Measurements from ENCODE around the gene VGLL4. TPM values are rescaled to one million over a fixed set of nuclear protein-coding genes. Genes with fewer than 3 reads are reported as not detected.
A peak's percentile ranks its signal among the peaks of the same experiment; 100 is the strongest.
"Not testable (repeated sequence)": the region's sequence is repeated elsewhere in the genome, so short reads cannot be mapped to it uniquely, and the experiment has no call there.

The VGLL4 gene
- total RNA-seq, 2 experiments from 2014 or later, result 34.2 to 35.5 TPM

DNA sequence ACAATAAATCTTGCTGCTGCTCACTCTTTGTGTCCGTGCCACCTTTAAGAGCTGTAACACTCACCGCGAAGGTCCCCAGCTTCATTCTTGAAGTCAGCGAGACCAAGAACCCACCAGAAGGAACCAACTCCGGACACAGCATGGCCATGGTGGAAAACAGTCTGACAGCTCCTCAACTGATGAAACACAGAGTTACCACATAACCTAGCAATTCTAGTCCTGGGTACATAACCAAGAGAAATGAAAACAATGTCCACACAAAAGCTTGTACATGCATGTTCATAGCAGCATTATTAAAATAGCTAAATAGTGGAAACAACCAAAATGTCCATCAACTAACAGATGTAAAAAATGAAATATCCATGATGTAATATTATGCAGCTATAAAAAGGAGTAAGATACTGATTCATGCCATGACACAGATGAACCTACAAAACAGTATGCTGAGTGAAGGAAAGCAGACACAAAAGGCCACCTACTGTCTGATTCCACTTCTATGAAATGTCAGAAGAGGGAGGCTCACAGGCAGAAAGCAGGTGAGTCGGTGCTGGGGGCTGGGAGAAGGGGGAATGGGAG, 36.8 kb downstream of the VGLL4 start:
- no peak for DNase-seq
- CTCF ChIA-PET, result interaction anchor here (1.3 to 1.6 kb wide), 3 partner anchors 9 to 45 kb away, joined by 4 to 6 read pairs (median 6); no protein-coding TSS in a partner anchor
- POLR2A ChIA-PET, result no interaction called here
- no peaks in the 10 kb centered on the region for H3K9me3 Mint-ChIP-seq
- H3K4me3 Mint-ChIP-seq, result no peak overlapping the region
- no peaks in the 10 kb centered on the region for H3K27me3 Mint-ChIP-seq
- H3K4me1 Mint-ChIP-seq, result peaks cover 23% of the 10 kb centered on the region
- H3K27ac Mint-ChIP-seq, result no peak overlapping the region
- peaks cover 21% of the 10 kb centered on the region for H3K36me3 Mint-ChIP-seq (ENCODE audit: low read depth)

DNA sequence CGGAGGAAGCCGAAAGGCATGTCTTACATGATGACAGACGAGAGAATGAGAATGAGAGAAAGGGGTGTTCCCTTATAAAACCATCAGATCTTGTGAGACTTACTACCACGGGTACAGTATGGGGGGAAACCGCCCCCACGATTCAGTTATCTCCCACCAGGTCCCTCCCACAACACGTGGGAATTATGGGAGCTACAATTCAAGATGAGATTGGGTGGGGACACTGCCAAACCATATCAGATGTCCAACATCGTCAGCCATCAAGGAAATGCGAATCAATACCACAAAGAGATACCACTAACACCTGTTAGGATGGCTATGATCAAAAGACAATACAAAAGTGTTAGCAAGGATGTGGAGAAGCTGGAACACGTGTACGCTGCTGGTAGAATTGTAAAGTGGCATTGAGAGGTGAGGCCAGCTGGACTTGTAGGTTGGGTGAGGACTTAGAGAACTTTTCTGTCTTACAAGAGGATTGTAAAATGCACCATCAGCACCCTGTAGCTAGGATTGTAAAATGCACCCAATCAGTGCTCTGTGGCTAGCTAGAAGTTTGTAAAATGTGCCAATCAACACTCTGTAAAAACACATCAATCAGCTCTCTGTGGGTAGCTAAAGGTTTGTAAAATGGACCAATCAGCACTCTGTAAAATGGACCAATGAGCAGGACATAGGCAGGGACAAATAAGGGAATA, 37.5 kb downstream of the VGLL4 start:
- peaks cover 25% of the 10 kb centered on the region for H3K36me3 Mint-ChIP-seq (ENCODE audit: low read depth)
- H3K27me3 Mint-ChIP-seq, result no peaks in the 10 kb centered on the region
- DNase-seq, result no peak
- no peak overlapping the region for H3K4me3 Mint-ChIP-seq
- H3K9me3 Mint-ChIP-seq, result no peaks in the 10 kb centered on the region
- POLR2A ChIA-PET, result no interaction called here
- peaks cover 27% of the 10 kb centered on the region for H3K4me1 Mint-ChIP-seq
- H3K27ac Mint-ChIP-seq, result no peak overlapping the region
- CTCF ChIA-PET, result interaction anchor here (1.3 to 1.6 kb wide), 3 partner anchors 10 to 45 kb away, joined by 4 to 6 read pairs (median 6); no protein-coding TSS in a partner anchor

DNA sequence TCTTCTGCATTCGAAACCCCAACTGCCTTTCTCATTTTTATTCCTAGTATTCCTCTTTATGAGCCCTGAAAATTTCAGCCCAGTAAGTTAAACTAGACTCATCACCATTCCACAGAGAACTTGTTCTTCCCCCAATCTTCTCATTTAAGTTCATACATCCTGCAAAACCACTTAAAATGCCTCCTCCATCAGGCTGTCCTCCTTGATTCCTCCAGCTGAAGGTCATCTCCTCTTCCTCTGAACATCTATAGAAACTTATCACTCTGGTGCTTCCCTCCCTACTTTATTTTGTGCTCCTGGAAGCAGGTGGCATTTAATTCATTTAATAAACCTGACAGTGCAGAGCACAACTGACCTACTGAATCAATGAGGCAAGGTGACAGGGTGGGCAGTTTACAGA, 38.3 kb downstream of the VGLL4 start:
- H3K4me3 Mint-ChIP-seq, result no peak overlapping the region
- no peak overlapping the region for H3K27ac Mint-ChIP-seq
- no peaks in the 10 kb centered on the region for H3K9me3 Mint-ChIP-seq
- POLR2A ChIA-PET, result no interaction called here
- peaks cover 33% of the 10 kb centered on the region for H3K36me3 Mint-ChIP-seq (ENCODE audit: low read depth)
- H3K4me1 Mint-ChIP-seq, result peaks cover 31% of the 10 kb centered on the region
- H3K27me3 Mint-ChIP-seq, result no peaks in the 10 kb centered on the region
- no peak for DNase-seq
- CTCF ChIA-PET, result interaction anchor here (1.6 kb wide), 1 partner anchor 13 kb away, joined by 6 read pairs; no protein-coding TSS in a partner anchor

DNA sequence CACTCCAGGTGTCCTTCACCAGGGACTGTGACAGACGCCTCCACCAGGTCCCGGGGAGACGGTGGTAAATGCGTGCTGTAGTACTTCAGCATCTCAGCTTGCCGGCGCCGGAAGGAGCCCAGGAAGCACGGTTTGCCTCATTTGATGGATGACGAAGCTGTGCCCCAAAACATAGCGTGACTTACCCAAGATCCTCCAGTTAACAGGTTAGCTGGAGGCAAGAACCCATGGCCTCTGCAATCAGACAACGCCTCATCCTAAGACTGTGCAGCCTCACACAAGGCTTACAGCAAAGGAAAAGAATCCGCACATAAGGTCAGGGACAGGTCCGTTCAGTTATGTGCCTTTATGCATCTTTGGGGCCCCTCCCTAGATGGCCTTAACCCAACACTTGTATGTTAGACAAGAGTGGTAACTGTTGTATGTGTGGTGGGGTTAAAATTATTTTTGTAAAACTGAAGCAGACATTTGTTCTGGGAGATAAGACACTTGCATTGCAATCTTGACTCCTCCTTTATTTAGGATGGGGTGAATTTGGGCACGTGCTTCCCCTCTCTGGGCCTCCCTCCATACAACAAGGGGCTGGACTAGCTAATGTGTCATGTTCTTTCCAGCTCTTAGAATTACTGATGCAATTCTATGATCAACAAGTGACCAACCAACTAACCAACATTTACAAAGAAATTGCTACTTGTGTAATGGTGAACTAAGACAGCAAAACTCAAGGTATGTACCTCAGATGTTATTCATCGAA, 39.4 kb downstream of the VGLL4 start:
- peaks cover 36% of the 10 kb centered on the region for H3K36me3 Mint-ChIP-seq (ENCODE audit: low read depth)
- DNase-seq, result no peak
- CTCF ChIA-PET, result no interaction called here
- no peak overlapping the region for H3K4me3 Mint-ChIP-seq
- POLR2A ChIA-PET, result no interaction called here
- no peaks in the 10 kb centered on the region for H3K9me3 Mint-ChIP-seq
- H3K27ac Mint-ChIP-seq, result no peak overlapping the region
- no peaks in the 10 kb centered on the region for H3K27me3 Mint-ChIP-seq
- H3K4me1 Mint-ChIP-seq, result peaks cover 28% of the 10 kb centered on the region

DNA sequence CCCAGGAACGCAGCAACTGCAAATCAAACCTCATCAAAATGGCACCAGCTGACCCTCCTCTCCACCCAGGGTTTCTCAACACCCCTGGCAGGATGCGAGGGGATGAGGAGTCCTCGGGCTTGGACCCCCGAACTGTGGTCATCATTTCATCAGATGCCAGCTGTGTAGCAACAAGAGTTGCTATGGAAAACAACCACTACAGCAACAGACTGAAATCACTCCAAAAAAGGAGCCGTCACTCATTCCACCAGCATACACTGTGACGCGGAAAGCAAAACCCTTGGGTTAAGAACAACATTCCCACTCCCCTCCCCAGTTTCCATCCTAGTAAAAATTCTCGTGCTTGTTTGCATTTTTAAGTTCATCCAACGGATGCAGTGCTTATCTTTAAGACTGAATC, 40.1 kb downstream of the VGLL4 start:
- CTCF ChIA-PET, result no interaction called here
- no peaks in the 10 kb centered on the region for H3K27me3 Mint-ChIP-seq
- H3K4me3 Mint-ChIP-seq, result no peak overlapping the region
- no peak for DNase-seq
- H3K4me1 Mint-ChIP-seq, result peaks cover 28% of the 10 kb centered on the region
- no peaks in the 10 kb centered on the region for H3K9me3 Mint-ChIP-seq
- no peak overlapping the region for H3K27ac Mint-ChIP-seq
- POLR2A ChIA-PET, result no interaction called here
- H3K36me3 Mint-ChIP-seq (ENCODE audit: low read depth), result peaks cover 42% of the 10 kb centered on the region

DNA sequence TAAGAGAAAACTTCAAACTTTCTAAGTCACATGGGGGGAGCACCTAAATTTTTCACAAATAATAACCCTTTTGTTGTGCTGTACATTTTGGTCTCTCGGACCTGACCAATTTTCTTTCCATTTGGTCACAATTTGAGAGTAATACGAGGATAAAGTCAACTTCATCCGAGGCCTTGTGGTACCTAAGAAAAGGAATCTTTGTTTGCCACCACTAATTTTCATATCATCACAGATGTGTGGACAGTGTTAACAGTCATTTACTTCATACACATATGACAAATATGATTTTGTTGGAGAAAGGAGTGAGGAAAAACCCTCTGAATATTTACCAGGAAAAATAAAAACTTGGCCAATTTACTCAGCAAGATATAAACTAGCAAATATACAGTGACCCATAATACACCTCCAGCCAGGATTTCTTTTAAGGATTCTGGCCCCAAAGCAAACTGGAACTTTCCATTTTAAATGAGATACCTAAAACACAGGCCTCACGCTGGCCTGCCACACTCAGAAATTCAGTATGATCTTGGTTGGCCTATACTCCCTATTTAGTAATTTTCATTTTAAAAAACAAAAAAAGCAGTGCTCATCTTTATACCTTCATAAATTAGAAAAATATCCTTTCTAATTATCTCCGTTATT, 40.7 kb downstream of the VGLL4 start:
- peaks cover 25% of the 10 kb centered on the region for H3K4me1 Mint-ChIP-seq
- H3K27me3 Mint-ChIP-seq, result no peaks in the 10 kb centered on the region

DNA sequence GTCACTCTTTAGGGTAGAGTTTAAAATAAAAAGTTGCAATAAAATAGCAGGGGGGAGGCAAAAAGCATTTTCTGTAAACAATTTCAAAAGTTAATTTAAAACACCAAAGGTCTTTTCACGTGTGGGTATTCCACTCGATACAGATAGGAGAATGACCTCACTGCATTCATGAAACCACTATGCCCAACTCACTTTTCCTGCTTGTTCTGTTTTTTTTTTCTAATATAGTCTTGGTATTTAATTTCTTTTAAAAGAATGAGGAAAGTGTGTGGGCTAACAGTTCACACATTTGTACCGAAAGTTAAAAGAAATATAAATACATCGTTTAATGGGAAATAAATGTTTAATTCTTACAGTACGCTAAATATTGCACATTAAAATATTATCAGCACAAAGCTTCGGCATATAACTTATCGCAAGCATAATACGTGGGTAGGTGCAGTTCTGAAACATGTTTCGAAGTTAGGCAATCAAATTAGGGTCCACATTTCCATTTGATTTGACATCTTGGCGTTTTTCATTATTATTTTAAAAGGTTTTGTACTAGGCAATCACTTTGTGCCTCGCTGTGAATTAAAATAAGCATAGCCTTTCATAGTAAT, 41.4 kb downstream of the VGLL4 start:
- ChIA-PET POLR2A (no interaction called here), CTCF (no interaction called here)
- peaks cover 7% of the 10 kb centered on the region for H3K9me3 Mint-ChIP-seq
- H3K36me3 Mint-ChIP-seq (ENCODE audit: low read depth), result peaks cover 54% of the 10 kb centered on the region
- H3K4me1 Mint-ChIP-seq, result peaks cover 25% of the 10 kb centered on the region
- no peak overlapping the region for H3K27ac Mint-ChIP-seq
- H3K4me3 Mint-ChIP-seq, result no peak overlapping the region
- DNase-seq, result no peak
- no peaks in the 10 kb centered on the region for H3K27me3 Mint-ChIP-seq

More for the DNA sequence above, 40.7 kb downstream of the VGLL4 start:
- peaks cover 48% of the 10 kb centered on the region for H3K36me3 Mint-ChIP-seq (ENCODE audit: low read depth)
- peaks cover 3% of the 10 kb centered on the region for H3K9me3 Mint-ChIP-seq
- ChIA-PET POLR2A (no interaction called here), CTCF (no interaction called here)
- H3K27ac Mint-ChIP-seq, result no peak overlapping the region
- no peak overlapping the region for H3K4me3 Mint-ChIP-seq
- DNase-seq, result no peak

DNA sequence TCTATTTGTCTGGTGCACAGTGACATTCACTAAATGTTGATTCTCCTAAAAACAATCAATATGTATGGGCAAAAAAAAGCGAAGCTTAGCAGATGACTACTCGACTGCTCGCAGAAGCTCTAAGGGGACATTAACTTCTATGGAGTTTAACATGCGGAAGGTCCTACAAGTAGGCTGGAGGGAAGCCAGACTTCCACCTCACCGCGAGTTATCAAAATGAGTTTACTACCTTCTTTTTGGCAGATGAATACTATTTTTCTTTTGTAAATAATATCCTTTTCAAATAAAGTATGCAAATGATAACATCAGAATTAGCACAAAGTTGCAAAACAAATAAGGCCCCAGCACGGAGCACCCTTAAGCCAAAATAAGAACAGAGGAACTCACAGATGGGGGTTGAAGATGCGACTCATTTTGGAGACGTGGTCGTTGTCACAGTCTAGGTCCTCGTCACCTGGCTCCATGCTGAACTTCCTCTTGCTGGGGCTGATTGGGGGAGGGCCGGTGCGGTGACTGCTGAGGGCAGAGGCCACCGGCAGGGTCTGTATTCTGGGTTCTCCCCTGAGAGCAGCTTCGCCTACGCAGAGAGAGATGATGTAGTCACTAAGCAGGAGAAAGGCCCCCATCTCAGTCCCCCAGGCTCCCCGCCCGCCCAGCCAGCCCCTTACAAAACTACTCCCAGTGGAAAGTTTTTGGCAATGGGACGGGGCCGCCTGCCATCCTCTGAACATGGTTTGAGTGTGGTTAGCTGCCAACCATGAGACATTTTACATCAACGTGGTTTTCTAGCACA, 42.1 kb downstream of the VGLL4 start:
- no peak for DNase-seq
- CTCF ChIA-PET, result interaction anchor here (1.0 kb wide), 1 partner anchor 10 kb away, joined by 3 read pairs; no protein-coding TSS in a partner anchor
- Mint-ChIP-seq H3K27ac (no peak overlapping the region), H3K27me3 (no peaks in the 10 kb centered on the region), H3K9me3 (peaks cover 10% of the 10 kb centered on the region), H3K4me1 (peaks cover 21% of the 10 kb centered on the region), H3K4me3 (no peak overlapping the region), H3K36me3 (ENCODE audit: low read depth) (peaks cover 54% of the 10 kb centered on the region)
- POLR2A ChIA-PET, result no interaction called here

DNA sequence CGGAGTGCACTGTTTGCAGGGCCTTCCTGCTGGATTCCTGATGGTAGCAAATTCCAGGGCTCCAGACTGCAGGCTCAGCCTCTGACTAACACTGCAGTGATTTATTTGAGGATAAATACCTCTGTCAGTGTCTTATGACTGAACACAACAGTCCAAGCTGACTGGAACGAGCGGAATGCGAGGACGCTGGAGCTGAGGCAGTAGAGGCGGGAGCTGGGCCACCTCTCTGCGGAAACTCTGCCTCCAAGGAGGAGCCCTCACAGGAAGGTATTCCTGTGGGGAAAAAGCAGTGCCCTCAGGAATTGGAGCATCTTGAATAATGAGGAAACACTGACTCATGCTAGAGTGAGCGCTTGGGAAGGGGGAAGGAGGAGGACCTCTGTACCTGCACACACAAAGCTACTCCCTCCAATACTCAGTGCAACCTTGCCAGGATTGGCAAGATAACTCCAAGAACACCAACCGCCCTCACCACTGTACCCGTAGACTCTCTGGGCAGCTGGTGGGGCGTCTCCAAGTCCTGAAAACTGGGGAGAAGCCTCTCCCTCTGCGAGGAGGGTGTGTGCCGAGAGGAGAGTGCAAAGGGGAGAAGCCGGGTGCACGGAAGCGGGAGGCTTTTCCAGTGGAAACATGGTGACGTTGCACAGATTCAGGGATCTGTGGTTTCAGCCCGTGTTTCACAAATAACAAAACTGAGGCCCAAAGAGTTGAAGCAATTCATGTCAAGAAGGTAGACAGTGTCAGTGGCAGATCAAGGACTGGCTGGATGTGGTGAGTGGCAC, 43.0 kb downstream of the VGLL4 start:
- peaks cover 17% of the 10 kb centered on the region for H3K4me1 Mint-ChIP-seq
- H3K36me3 Mint-ChIP-seq (ENCODE audit: low read depth), result peaks cover 52% of the 10 kb centered on the region
- ChIA-PET CTCF (interaction anchor here (0.6 to 1.0 kb wide), 2 partner anchors 11 to 92 kb away, joined by 3 read pairs; no protein-coding TSS in a partner anchor), POLR2A (no interaction called here)
- no peak overlapping the region for H3K4me3 Mint-ChIP-seq
- H3K27me3 Mint-ChIP-seq, result no peaks in the 10 kb centered on the region
- DNase-seq, result no peak
- peak overlapping the region; percentile 6 for H3K27ac Mint-ChIP-seq
- peaks cover 10% of the 10 kb centered on the region for H3K9me3 Mint-ChIP-seq

DNA sequence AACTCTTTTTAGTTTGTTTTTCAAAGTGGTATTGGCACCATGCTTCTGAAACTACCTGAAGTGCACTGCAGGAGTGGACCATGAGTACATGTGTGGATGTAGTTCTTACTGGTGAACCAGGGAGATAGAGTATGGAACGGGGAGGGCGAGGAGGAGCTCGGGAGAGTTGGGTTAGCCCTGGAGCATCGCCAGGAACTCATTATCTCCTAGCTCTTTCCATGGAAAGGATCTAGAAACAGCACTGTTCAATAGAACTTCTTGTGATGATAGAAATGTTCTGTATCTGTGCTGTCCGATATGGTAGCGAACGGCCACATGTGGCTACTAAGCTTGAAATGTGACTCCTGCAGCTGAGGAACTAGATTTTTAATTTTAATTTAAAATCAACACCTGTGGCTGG, 47.3 kb downstream of the VGLL4 start:
- POLR2A ChIA-PET, result no interaction called here
- peaks cover 60% of the 10 kb centered on the region for H3K36me3 Mint-ChIP-seq (ENCODE audit: low read depth)
- no peak overlapping the region for H3K27ac Mint-ChIP-seq
- H3K9me3 Mint-ChIP-seq, result peaks cover 12% of the 10 kb centered on the region
- H3K27me3 Mint-ChIP-seq, result no peaks in the 10 kb centered on the region
- H3K4me1 Mint-ChIP-seq, result peaks cover 14% of the 10 kb centered on the region
- no peak for DNase-seq
- CTCF ChIA-PET, result no interaction called here
- H3K4me3 Mint-ChIP-seq, result no peak overlapping the region

DNA sequence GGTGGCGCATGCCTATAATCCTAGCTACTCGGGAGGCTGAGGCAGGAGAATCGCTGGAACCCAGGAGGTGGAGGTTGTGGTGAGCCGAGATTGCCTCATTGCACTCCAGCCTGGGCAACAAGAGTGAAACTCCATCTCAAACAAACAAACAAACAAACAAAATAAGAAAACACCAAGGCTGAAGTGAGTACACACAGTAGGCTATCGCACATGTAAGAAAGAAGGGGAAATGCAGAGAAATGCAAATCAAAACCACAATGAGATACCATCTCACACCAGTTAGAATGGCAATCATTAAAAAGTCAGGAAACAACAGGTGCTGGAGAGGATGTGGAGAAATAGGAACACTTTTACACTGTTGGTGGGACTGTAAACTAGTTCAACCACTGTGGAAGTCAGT, 48.7 kb downstream of the VGLL4 start:
- peaks cover 12% of the 10 kb centered on the region for H3K9me3 Mint-ChIP-seq
- H3K4me3 Mint-ChIP-seq, H3K27ac Mint-ChIP-seq, H3K4me1 Mint-ChIP-seq, DNase-seq, CTCF ChIA-PET, H3K27me3 Mint-ChIP-seq, POLR2A ChIA-PET: not testable (repeated sequence)
- H3K36me3 Mint-ChIP-seq (ENCODE audit: low read depth), result peaks cover 47% of the 10 kb centered on the region

Data from activated CD4-positive, alpha-beta T cell treated with anti-CD3 and anti-CD28 coated beads, Interleukin-2, amount 10 ng/mL, durations not matched to agents 7 days and 5 days (primary cell).